PC-3 (cell line): Measurements from ENCODE around the gene SAG. TPM values are rescaled to one million over a fixed set of nuclear protein-coding genes. Genes with fewer than 3 reads are reported as not detected.
"Not testable (repeated sequence)": the region's sequence is repeated elsewhere in the genome, so short reads cannot be mapped to it uniquely, and the experiment has no call there.

ENCODE experiments used
- ATAC-seq: fragments of 200-7000 bp; cut with Tn5 transposase; 2 replicates; pipeline ENCODE4 v1.9.1; 2020; ENCODE audit warnings: mild to moderate bottlenecking, moderate library complexity
- BruUV-seq: library from RNA; stranded (reverse); fragments of 400-500 nt; replicated peaks from 2 replicates; lab custom pipeline; 2021; lab: Mats Ljungman, UMichigan
- CTCF ChIA-PET: fragments of 300-600 bp; sonication (Branson Sonifier 250); formaldehyde crosslinking; loops from one replicate; lab custom pipeline; 2022; ENCODE audit warnings: antibody characterized with exemption; lab: Charles Lee
- POLR2A ChIA-PET: fragments of 300-600 bp; sonication (Branson Sonifier 250); formaldehyde crosslinking; loops from one replicate; lab custom pipeline; 2022; ENCODE audit warnings: antibody characterized with exemption; ENCODE audit not compliant: unreplicated experiment; lab: Charles Lee
- DNase-seq: peaks from one replicate; pipeline ENCODE4 v3.0.0-alpha.2; 2015
- H2AFZ ChIP-seq: fragments of 300-600 bp; sonication (generic); 2 replicates; pipeline ENCODE4 v1.6.0; 2016; ENCODE audit warnings: antibody characterized with exemption, low read length
- H3F3A ChIP-seq: fragments of 300-600 bp; sonication (generic); one replicate; pipeline ENCODE4 v1.6.0; 2017; ENCODE audit warnings: antibody characterized with exemption, low read length, control low read depth, mild to moderate bottlenecking; ENCODE audit not compliant: unreplicated experiment
- H3K27ac ChIP-seq: fragments of 300-600 bp; sonication (generic); 2 replicates; pipeline ENCODE4 v1.5.1; 2016; ENCODE audit warnings: mild to moderate bottlenecking, low read length
- H3K27me3 ChIP-seq: fragments of 300-600 bp; sonication (generic); 2 replicates; pipeline ENCODE4 v1.6.1; 2016; ENCODE audit warnings: low read length, mixed read lengths
- H3K36me3 ChIP-seq: fragments of 300-600 bp; sonication (generic); 2 replicates; pipeline ENCODE4 v1.6.1; 2016; ENCODE audit warnings: low read depth, mixed run types, low read length, mixed read lengths
- H3K4me1 ChIP-seq: fragments of 300-600 bp; sonication (generic); 2 replicates; pipeline ENCODE4 v1.5.1; 2016; ENCODE audit warnings: low read length; ENCODE audit not compliant: insufficient read depth
- H3K4me2 ChIP-seq: fragments of 300-600 bp; sonication (generic); 2 replicates; pipeline ENCODE4 v1.6.0; 2016; ENCODE audit warnings: low read length
- H3K4me3 ChIP-seq: fragments of 300-600 bp; sonication (generic); 2 replicates; pipeline ENCODE4 v1.5.1; 2016; ENCODE audit warnings: mild to moderate bottlenecking, low read length, mixed read lengths
- H3K79me2 ChIP-seq: fragments of 300-600 bp; sonication (generic); 2 replicates; pipeline ENCODE4 v1.6.1; 2017; ENCODE audit warnings: low read length, mixed read lengths
- H3K9ac ChIP-seq: fragments of 300-600 bp; sonication (generic); 2 replicates; pipeline ENCODE4 v1.6.0; 2016; ENCODE audit warnings: mild to moderate bottlenecking, low read length
- H3K9me2 ChIP-seq: fragments of 300-600 bp; sonication (generic); replicated peaks from 2 replicates; pipeline ENCODE4 v1.6.1; 2016; ENCODE audit warnings: mixed run types, low read length, mixed read lengths
- H3K9me3 ChIP-seq: fragments of 300-600 bp; sonication (generic); 2 replicates; pipeline ENCODE4 v1.6.1; 2016; ENCODE audit warnings: low read length, mixed read lengths
- H4K20me1 ChIP-seq: fragments of 300-600 bp; sonication (generic); 2 replicates; pipeline ENCODE4 v1.6.1; 2016; ENCODE audit warnings: low read length, mixed read lengths
- EZH2 ChIP-seq: fragments of 300-600 bp; sonication (generic); IDR thresholded peaks from one replicate; pipeline ENCODE4 v1.6.1; 2017; ENCODE audit warnings: antibody characterized with exemption, mild to moderate bottlenecking, low read length; ENCODE audit not compliant: unreplicated experiment
- EZH2phosphoT487 ChIP-seq: fragments of 300-600 bp; sonication (generic); IDR thresholded peaks from 2 replicates; pipeline ENCODE4 v1.6.1; 2018; ENCODE audit warnings: mild to moderate bottlenecking, antibody characterized with exemption, low read length, borderline replicate concordance
- intact Hi-C: fragments of 100-400 bp; cut with micrococcal nuclease; formaldehyde crosslinking; loops from 2 replicates; pipeline ENCODE4 v1.9.0; 2023
- total RNA-seq: library from RNA; depleted of rRNA; stranded (reverse); fragments of >200 nt; gene quantifications from 2 replicates; pipeline ENCODE4 v1.2.3, GENCODE V29; 2014
- TF ChIP-seq, protein P1 (sequence below): fragments of 300-600 bp; sonication (generic); conservative IDR thresholded peaks from 2 replicates; pipeline ENCODE4 v1.5.1; 2017; ENCODE audit warnings: antibody characterized with exemption, low read depth, mild to moderate bottlenecking, low read length

Gene SAG
- total RNA-seq, 1 experiment from 2014 or later: not detected

DNA sequence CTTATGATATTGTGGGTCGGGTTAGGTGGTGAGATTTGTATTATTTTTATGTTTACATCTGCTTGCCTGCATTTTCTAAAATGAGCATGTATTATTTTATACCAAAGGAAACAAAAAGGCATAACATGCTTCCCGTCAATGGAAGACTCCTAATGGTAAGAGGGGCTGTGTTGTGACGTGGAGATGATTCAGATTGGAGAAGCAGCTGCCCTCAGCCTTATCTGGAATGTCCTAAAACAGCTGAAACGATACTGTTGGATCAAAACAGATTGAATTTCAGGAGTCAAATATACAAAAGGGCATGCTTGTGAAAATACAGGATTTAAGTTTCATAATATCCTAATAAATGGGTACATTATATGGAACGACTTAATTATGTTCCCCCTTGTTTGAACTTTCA is 65.7 kb downstream of the SAG start:
- Histone ChIP-seq H3K36me3 (no peaks in the 10 kb centered on the region; the same call in 1 of the 2 replicates), H3F3A (no peaks in the 10 kb centered on the region), H3K9ac (no peak overlapping the region), H3K27me3 (no peaks in the 10 kb centered on the region), H3K4me1 (no peaks in the 10 kb centered on the region), H4K20me1 (no peaks in the 10 kb centered on the region), H3K27ac (no peak overlapping the region), H3K9me3 (no peaks in the 10 kb centered on the region), H2AFZ (no peak overlapping the region), H3K4me3 (no peak overlapping the region), H3K4me2 (no peak overlapping the region), H3K9me2 (no peaks in the 10 kb centered on the region), H3K79me2 (peaks cover 36% of the 10 kb centered on the region)
- TF ChIP-seq EZH2 (no peak), EZH2phosphoT487 (no peak)
- TF ChIP-seq, protein P1, sequence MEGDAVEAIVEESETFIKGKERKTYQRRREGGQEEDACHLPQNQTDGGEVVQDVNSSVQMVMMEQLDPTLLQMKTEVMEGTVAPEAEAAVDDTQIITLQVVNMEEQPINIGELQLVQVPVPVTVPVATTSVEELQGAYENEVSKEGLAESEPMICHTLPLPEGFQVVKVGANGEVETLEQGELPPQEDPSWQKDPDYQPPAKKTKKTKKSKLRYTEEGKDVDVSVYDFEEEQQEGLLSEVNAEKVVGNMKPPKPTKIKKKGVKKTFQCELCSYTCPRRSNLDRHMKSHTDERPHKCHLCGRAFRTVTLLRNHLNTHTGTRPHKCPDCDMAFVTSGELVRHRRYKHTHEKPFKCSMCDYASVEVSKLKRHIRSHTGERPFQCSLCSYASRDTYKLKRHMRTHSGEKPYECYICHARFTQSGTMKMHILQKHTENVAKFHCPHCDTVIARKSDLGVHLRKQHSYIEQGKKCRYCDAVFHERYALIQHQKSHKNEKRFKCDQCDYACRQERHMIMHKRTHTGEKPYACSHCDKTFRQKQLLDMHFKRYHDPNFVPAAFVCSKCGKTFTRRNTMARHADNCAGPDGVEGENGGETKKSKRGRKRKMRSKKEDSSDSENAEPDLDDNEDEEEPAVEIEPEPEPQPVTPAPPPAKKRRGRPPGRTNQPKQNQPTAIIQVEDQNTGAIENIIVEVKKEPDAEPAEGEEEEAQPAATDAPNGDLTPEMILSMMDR: no peak
- POLR2A ChIA-PET: no interaction called here
- DNase-seq (no peak), ATAC-seq (no peak)
- BruUV-seq: no TSS peak
- intact Hi-C loops: no loop called here
- CTCF ChIA-PET: no interaction called here

DNA sequence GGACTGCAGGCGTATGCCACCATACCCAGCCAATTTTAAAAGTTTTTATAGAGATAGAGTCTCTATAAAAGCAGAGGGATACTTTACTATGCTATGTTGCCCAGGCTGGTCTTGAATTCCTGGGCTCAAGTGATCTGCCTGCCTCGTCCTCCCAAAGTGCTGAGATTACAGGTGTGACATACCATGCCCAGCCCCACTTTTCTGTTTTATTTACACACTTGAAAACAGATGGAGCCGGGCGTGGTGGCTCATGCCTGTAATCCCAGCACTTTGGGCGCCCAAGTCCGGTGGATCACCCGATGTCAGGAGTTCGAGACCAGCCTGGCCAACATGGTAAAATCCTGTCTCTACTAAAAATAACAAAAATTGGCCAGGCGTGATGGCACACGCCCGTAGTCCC is 67.2 kb downstream of the SAG start:
- DNase-seq, H3K27ac ChIP-seq, H3K9me3 ChIP-seq, intact Hi-C loops, H3K9ac ChIP-seq, H2AFZ ChIP-seq, H3K36me3 ChIP-seq, CTCF ChIA-PET, H3K4me3 ChIP-seq, ATAC-seq, H4K20me1 ChIP-seq, H3K9me2 ChIP-seq, POLR2A ChIA-PET, H3K4me2 ChIP-seq, H3K4me1 ChIP-seq, BruUV-seq, H3K27me3 ChIP-seq, H3F3A ChIP-seq: not testable (repeated sequence)
- H3K79me2 ChIP-seq: peaks cover 34% of the 10 kb centered on the region

DNA sequence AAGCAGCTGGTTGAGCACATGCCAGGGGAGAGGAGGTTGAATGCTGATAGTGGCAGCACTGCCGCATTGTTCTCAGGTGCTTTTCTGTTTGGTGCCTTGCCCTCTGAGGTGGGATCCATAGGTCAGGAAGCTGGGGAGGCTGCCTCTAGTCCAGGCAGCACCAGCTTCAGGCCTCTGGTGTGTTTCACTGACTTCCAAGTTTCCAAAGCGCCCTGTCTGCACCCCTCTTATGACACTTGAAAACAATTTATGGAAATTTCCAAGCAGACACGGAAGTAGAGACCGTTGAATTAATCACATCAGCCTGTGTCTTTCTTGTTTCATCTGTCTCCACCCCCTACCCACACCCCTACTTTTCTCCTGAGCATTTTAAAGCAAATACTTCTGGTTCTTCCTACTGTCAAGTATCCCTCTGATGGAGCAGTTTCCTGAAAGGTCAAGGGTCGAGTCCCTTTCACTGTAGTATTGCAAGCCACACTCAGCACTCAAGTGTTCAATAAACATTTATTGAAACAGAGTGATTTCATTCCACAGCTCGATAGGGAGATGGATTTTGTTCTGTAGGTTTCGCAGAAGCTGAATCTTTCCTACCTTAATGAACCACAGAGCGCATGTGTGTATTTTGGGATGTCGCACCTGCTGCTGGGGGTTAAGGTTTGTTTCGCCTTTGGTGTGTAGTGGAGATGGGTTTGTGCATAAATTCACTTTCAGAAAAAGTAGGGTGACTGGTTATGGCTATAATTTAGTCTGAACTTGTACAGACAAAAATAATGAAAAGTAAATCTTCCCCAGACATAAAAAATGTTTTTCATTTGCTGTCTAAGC is 68.1 kb downstream of the SAG start:
- no peak overlapping the region for H3K27ac ChIP-seq
- CTCF ChIA-PET: no interaction called here
- intact Hi-C loops: no loop called here

More for the DNA sequence above, 68.1 kb downstream of the SAG start:
- DNase-seq (no peak), ATAC-seq (no peak)
- no peaks in the 10 kb centered on the region for H4K20me1 ChIP-seq
- H3K9me3 ChIP-seq: no peaks in the 10 kb centered on the region
- POLR2A ChIA-PET: no interaction called here
- no peaks in the 10 kb centered on the region; the same call in 1 of the 2 replicates for H3K36me3 ChIP-seq
- peaks cover 38% of the 10 kb centered on the region for H3K79me2 ChIP-seq
- TF ChIP-seq EZH2phosphoT487 (no peak), EZH2 (no peak)
- TF ChIP-seq, protein P1: no peak
- BruUV-seq: no TSS peak
- no peaks in the 10 kb centered on the region for H3K9me2 ChIP-seq
- no peaks in the 10 kb centered on the region for H3F3A ChIP-seq
- no peak overlapping the region for H3K4me3 ChIP-seq
- H3K27me3 ChIP-seq: no peaks in the 10 kb centered on the region
- no peak overlapping the region for H3K9ac ChIP-seq
- no peak overlapping the region for H2AFZ ChIP-seq
- H3K4me2 ChIP-seq: no peak overlapping the region
- peaks cover 3% of the 10 kb centered on the region for H3K4me1 ChIP-seq
